Panc1 (cell line): ENCODE data around the gene PRLR.

Experiments used
- CTCF ChIP-seq: fragments of 450-650 bp; IDR thresholded peaks from 2 replicates; pipeline ENCODE4 v1.5.1; 2017; ENCODE audit warnings: mild to moderate bottlenecking
- POLR2AphosphoS5 ChIP-seq: IDR thresholded peaks from 2 replicates; pipeline ENCODE4 v1.6.1; 2012; ENCODE audit warnings: mild to moderate bottlenecking, low read depth, low read length, moderate library complexity
- REST ChIP-seq, 2 experiments: IDR thresholded peaks; 2 replicates each; pipeline ENCODE4 v1.6.1; 2011 to 2012; ENCODE audit warnings: low read depth in 2 of 2, control low read depth in 1 of 2, low read length in 1 of 2, mild to moderate bottlenecking in 1 of 2, moderate library complexity in 1 of 2; ENCODE audit not compliant: insufficient read depth in 1 of 2
- SIN3A ChIP-seq: IDR thresholded peaks from 2 replicates; pipeline ENCODE4 v1.6.1; 2012; ENCODE audit warnings: low read depth, mild to moderate bottlenecking, low read length, moderate library complexity, borderline replicate concordance; ENCODE audit not compliant: insufficient read depth
- TCF7L2 ChIP-seq: IDR thresholded peaks from 2 replicates; pipeline ENCODE4 v1.6.1; 2011; ENCODE audit warnings: mild to moderate bottlenecking, low read depth, low read length, inconsistent platforms

DNA sequence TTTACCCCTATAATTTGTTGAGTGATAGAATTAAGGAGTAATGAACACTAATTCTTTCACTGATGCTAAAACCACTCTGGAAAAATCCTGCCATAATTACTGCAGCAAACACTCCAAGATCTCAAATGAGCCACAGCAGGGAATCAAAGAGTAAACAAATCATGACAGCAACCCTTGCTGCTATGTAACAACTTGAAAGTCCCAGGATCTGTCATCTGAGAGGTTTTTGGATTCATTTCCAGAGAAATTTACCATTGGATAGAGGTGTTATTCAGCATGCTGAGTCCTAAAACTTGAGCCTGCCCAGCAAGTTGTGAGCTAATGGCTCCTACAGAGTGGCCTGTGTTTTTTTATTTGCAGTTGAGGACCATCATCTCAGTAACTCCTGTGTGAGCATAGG lies 59.2 kb downstream of the PRLR start:
- no peak for TF ChIP-seq CTCF
- no peak for TF ChIP-seq SIN3A
- TF ChIP-seq POLR2AphosphoS5 = no peak
- no peak for TF ChIP-seq REST (IDR thresholded peaks at IDR 0.05; ENCODE audit: insufficient read depth in 1 of 2, low read depth in 2 of 2, low read length in 1 of 2)
- TF ChIP-seq TCF7L2 = no peak
